IMR-90 (cell line): ENCODE measurements around the gene CCR6. TPM values are rescaled to one million over a fixed set of nuclear protein-coding genes. Genes with fewer than 3 reads are reported as not detected.

Experiments used
- ATAC-seq: fragments of 200-7000 bp; cut with Tn5 transposase; 2 replicates; pipeline ENCODE4 v1.9.1; 2020; ENCODE audit warnings: low read depth, mild to moderate bottlenecking, moderate library complexity
- BruUV-seq: library from RNA; stranded (reverse); fragments of 400-500 nt; replicated peaks from 2 replicates; lab custom pipeline; 2021; lab: Mats Ljungman, UMichigan
- CTCF ChIA-PET: fragments of 300-600 bp; formaldehyde crosslinking; extraction: SDS; loops from one replicate; lab custom pipeline; 2021; ENCODE audit warnings: antibody characterized with exemption; lab: Yijun Ruan, JAX
- POLR2A ChIA-PET: fragments of 300-600 bp; sonication (Branson Sonifier 250); formaldehyde crosslinking; loops from one replicate; lab custom pipeline; 2022; ENCODE audit warnings: antibody characterized with exemption; ENCODE audit not compliant: unreplicated experiment; lab: Charles Lee
- DNase-seq: peaks from one replicate; pipeline ENCODE4 v3.0.0; 2013
- H2AFZ ChIP-seq: replicated peaks from 2 replicates; pipeline ENCODE3; 2013; ENCODE audit warnings: low read length, mild to moderate bottlenecking; ENCODE audit not compliant: poor library complexity
- H2AK5ac ChIP-seq: 2 replicates; pipeline ENCODE4 v1.6.1; 2013; ENCODE audit warnings: low read depth, low read length, inconsistent platforms
- H2AK9ac ChIP-seq: replicated peaks from 2 replicates; pipeline ENCODE3; 2013; ENCODE audit warnings: mild to moderate bottlenecking, low read depth, low read length, moderate library complexity; ENCODE audit not compliant: poor library complexity
- H2BK120ac ChIP-seq: 2 replicates; pipeline ENCODE4 v1.6.1; 2013; ENCODE audit warnings: low read depth, low read length, inconsistent platforms
- H2BK15ac ChIP-seq: 3 replicates; pipeline ENCODE4 v1.6.1; 2013; ENCODE audit warnings: low read depth, low read length, inconsistent platforms
- H2BK20ac ChIP-seq: 2 replicates; pipeline ENCODE4 v1.6.1; 2013; ENCODE audit warnings: low read depth, mild to moderate bottlenecking, inconsistent platforms, low read length, moderate library complexity
- H2BK5ac ChIP-seq: 2 replicates; pipeline ENCODE4 v1.6.1; 2013; ENCODE audit warnings: mild to moderate bottlenecking, low read depth, low read length, inconsistent platforms; ENCODE audit not compliant: poor library complexity, severe bottlenecking
- H3K14ac ChIP-seq: replicated peaks from 2 replicates; pipeline ENCODE4 v1.6.1; 2013; ENCODE audit warnings: low read depth, low read length, inconsistent platforms
- H3K18ac ChIP-seq: 2 replicates; pipeline ENCODE4 v1.6.1; 2013; ENCODE audit warnings: low read depth, low read length, control low read depth
- H3K23ac ChIP-seq: 2 replicates; pipeline ENCODE4 v1.6.1; 2013; ENCODE audit warnings: low read depth, low read length, inconsistent platforms
- H3K27ac ChIP-seq: 2 replicates; pipeline ENCODE4 v1.5.1; 2013; ENCODE audit warnings: mild to moderate bottlenecking, control low read depth, low read length; ENCODE audit not compliant: insufficient read depth
- H3K27me3 ChIP-seq: 2 replicates; pipeline ENCODE4 v1.6.1; 2013; ENCODE audit warnings: low read length; ENCODE audit not compliant: control insufficient read depth, insufficient read depth
- H3K36me3 ChIP-seq: 2 replicates; pipeline ENCODE4 v1.6.1; 2013; ENCODE audit warnings: low read length, mixed read lengths; ENCODE audit not compliant: control insufficient read depth, insufficient read depth
- H3K4ac ChIP-seq: 2 replicates; pipeline ENCODE4 v1.6.1; 2013; ENCODE audit warnings: low read depth, low read length, inconsistent platforms
- H3K4me1 ChIP-seq: 2 replicates; pipeline ENCODE4 v1.6.1; 2013; ENCODE audit warnings: low read length, mixed read lengths; ENCODE audit not compliant: control insufficient read depth, insufficient read depth
- H3K4me2 ChIP-seq: 2 replicates; pipeline ENCODE4 v1.6.1; 2013; ENCODE audit warnings: low read depth, mild to moderate bottlenecking, control low read depth, low read length, moderate library complexity
- H3K4me3 ChIP-seq: 2 replicates; pipeline ENCODE4 v1.5.1; 2013; ENCODE audit warnings: low read depth, mild to moderate bottlenecking, control low read depth, low read length, moderate library complexity; ENCODE audit not compliant: insufficient read depth
- H3K56ac ChIP-seq: 2 replicates; pipeline ENCODE4 v1.6.1; 2013; ENCODE audit warnings: low read length, inconsistent platforms; ENCODE audit not compliant: insufficient read depth; ENCODE audit errors: extremely low read depth
- H3K79me1 ChIP-seq, 2 experiments: 2 replicates each; pipeline ENCODE4 v1.6.1; 2013; ENCODE audit warnings: low read length in 2 of 2, inconsistent platforms in 1 of 2, low read depth in 1 of 2
- H3K9ac ChIP-seq: 2 replicates; pipeline ENCODE4 v1.6.1; 2013; ENCODE audit warnings: low read depth, low read length, control low read depth
- H3K9me1 ChIP-seq: 2 replicates; pipeline ENCODE4 v1.6.1; 2013; ENCODE audit warnings: low read length, inconsistent platforms; ENCODE audit not compliant: insufficient read depth
- H3K9me3 ChIP-seq: 2 replicates; pipeline ENCODE4 v1.6.1; 2013; ENCODE audit warnings: low read length; ENCODE audit not compliant: control insufficient read depth, insufficient read depth
- H4K20me1 ChIP-seq: 2 replicates; pipeline ENCODE4 v1.6.1; 2013; ENCODE audit warnings: low read length, inconsistent platforms; ENCODE audit not compliant: insufficient read depth
- H4K5ac ChIP-seq: 2 replicates; pipeline ENCODE4 v1.6.1; 2013; ENCODE audit warnings: mild to moderate bottlenecking, low read depth, low read length, control low read depth
- H4K8ac ChIP-seq, 2 experiments: 2 replicates each; pipeline ENCODE4 v1.6.1; 2013; ENCODE audit warnings: low read depth in 2 of 2, low read length in 2 of 2, control low read depth in 1 of 2, inconsistent platforms in 1 of 2
- H4K91ac ChIP-seq: 2 replicates; pipeline ENCODE4 v1.6.1; 2013; ENCODE audit warnings: low read depth, low read length, inconsistent platforms; ENCODE audit not compliant: insufficient read depth
- CEBPB ChIP-seq: IDR thresholded peaks from 2 replicates; pipeline ENCODE4 v1.6.1; 2012; ENCODE audit warnings: low read depth, low read length, improper control_type of control experiment
- ELK1 ChIP-seq: fragments of 150-350 bp; IDR thresholded peaks from 2 replicates; pipeline ENCODE4 v1.6.1; 2016; ENCODE audit warnings: low read depth, mild to moderate bottlenecking, low read length, moderate library complexity, borderline replicate concordance
- MAZ ChIP-seq: IDR thresholded peaks from 2 replicates; pipeline ENCODE4 v1.6.1; 2012; ENCODE audit warnings: low read depth, mild to moderate bottlenecking, low read length, improper control_type of control experiment, moderate library complexity, borderline replicate concordance
- NFE2L2 ChIP-seq: fragments of 150-350 bp; IDR thresholded peaks from 2 replicates; pipeline ENCODE4 v1.6.1; 2016; ENCODE audit warnings: low read depth, mild to moderate bottlenecking, low read length
- SMC3 ChIP-seq: fragments of 150-350 bp; IDR thresholded peaks from 2 replicates; pipeline ENCODE4 v1.6.1; 2016; ENCODE audit warnings: low read depth, mild to moderate bottlenecking, antibody characterized with exemption, low read length, moderate library complexity
- WGBS, 2 experiments: methylation state at CpG; one replicate each; pipeline versions ENCODE4 v1.1.5 to v1.1.7; 2013; ENCODE audit warnings: missing lambda C conversion rate in 2 of 2; ENCODE audit not compliant: insufficient read length in 1 of 2; ENCODE audit errors: extremely low coverage in 2 of 2; 5-methylcytosine and 5-hydroxymethylcytosine counted together
- dilution Hi-C: fragments of 300-500 bp; cut with HindIII; formaldehyde crosslinking; loops from one replicate; pipeline ENCODE4 v1.14.3; 2018; ENCODE audit warnings: low sequenced_read_pairs; ENCODE audit not compliant: unreplicated experiment
- in situ Hi-C: fragments of 300-500 bp; cut with MboI; formaldehyde crosslinking; loops from 3 replicates; pipeline ENCODE4 v1.14.3; 2019; ENCODE audit warnings: low sequenced_read_pairs, inconsistent platforms, mixed read lengths
- intact Hi-C: fragments of 100-400 bp; cut with micrococcal nuclease; formaldehyde crosslinking; loops from 2 replicates; pipeline ENCODE4 v1.10.0; 2022
- polyA plus RNA-seq, 3 experiments: library from polyadenylated mRNA; depleted of rRNA; stranded (reverse); fragments of >200 nt; gene quantifications; 2 replicates each; pipeline ENCODE4 v1.2.3, GENCODE V29; 2012; ENCODE audit warnings: low replicate concordance in 1 of 3
- total RNA-seq: library from RNA; depleted of rRNA; stranded (reverse); fragments of >200 nt; gene quantifications from 2 replicates; pipeline ENCODE4 v1.2.3, GENCODE V29; 2012

Gene CCR6
- total and polyA plus RNA-seq, 2 of the 4 experiments (the other 2 are of a cell fraction) = not detected

- Histone ChIP-seq H3K18ac (no peak overlapping the region), H3K4me1 (no peaks in the 10 kb centered on the region), H3K9me1 (no peaks in the 10 kb centered on the region), H3K27ac (no peak overlapping the region), H2BK5ac (no peak overlapping the region), H3K4ac (no peak overlapping the region), H3K23ac (no peak overlapping the region), H2BK20ac (no peak overlapping the region), H2BK120ac (no peak overlapping the region), H2BK15ac (no peak overlapping the region), H4K5ac (no peak overlapping the region), H2AK9ac (no peak overlapping the region), H3K27me3 (no peaks in the 10 kb centered on the region), H3K9ac (no peak overlapping the region), H4K8ac (no peak overlapping the region), H3K4me3 (no peak overlapping the region), H4K91ac (no peak overlapping the region), H2AK5ac (no peak overlapping the region), H3K4me2 (no peak overlapping the region), H4K20me1 (no peaks in the 10 kb centered on the region), H3K36me3 (no peaks in the 10 kb centered on the region), H2AFZ (no peak overlapping the region), H3K14ac (no peak overlapping the region), H3K79me1 (no peaks in the 10 kb centered on the region), H3K9me3 (peaks cover 18% of the 10 kb centered on the region), H3K56ac (no peak overlapping the region)
- ChIA-PET POLR2A (no interaction called here), CTCF (no interaction called here)
- in situ Hi-C loops = no loop called here
- 15% methylated on average over 5 of the region's 10 CpGs; no CpG with 5 or more reads in 1 of the 2 experiments for WGBS, 2 experiments
- intact Hi-C loops = loop anchor here (5.0 kb wide), 1 partner anchor 354 kb away; no protein-coding TSS in a partner anchor
- no TSS peak for BruUV-seq
- TF ChIP-seq ELK1 (no peak), CEBPB (no peak), MAZ (no peak), SMC3 (no peak), NFE2L2 (no peak)
- dilution Hi-C loops = no loop called here
- no peak for ATAC-seq
- DNase-seq = no peak
Observed at GRCh38 chr6:167140589-167141474, 17.9 kb downstream of the CCR6 start.
